GM18526 (cell line): ENCODE data around the gene C21orf58.

Experiments
- POLR2A ChIP-seq: IDR thresholded peaks from 3 replicates; pipeline ENCODE4 v1.6.1; 2011; ENCODE audit not compliant: insufficient read length; ENCODE audit errors: extremely low read depth

Gene C21orf58

GRCh38 chr21:46295996-46296752 is 27.5 kb downstream of the C21orf58 start:
- no peak for TF ChIP-seq POLR2A

GRCh38 chr21:46295177-46295770 is 28.4 kb downstream of the C21orf58 start:
- TF ChIP-seq POLR2A: no peak

DNA sequence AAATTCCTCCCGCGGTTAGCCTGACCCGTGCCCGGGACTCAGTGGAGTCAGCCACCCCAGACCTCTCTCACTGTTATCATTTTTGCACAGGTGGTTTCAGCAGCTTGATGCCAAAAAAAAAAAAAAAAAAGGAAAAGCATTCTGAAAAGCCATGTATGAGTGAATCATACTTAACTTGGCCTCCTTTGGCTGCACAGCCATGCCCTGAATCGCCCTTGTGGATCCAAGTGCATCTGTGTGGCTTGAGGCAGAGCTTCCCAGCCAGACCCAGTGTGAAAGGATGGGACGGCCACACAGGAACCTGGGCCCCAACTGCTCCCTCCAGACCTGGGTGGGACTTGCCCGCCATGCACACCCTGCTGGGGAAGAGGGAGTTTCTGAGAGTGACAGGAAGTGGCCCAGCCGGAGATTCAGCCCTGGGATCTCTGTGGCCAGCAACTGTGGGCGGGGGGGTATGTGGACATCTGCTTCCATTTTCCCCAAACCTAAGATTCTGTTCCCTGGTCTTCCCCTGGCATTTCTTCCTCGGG is 29.0 kb downstream of the C21orf58 start:
- no peak for TF ChIP-seq POLR2A

GRCh38 chr21:46291561-46291960 is 32.1 kb downstream of the C21orf58 start:
- no peak for TF ChIP-seq POLR2A

GRCh38 chr21:46289655-46290179 is 34.0 kb downstream of the C21orf58 start:
- no peak for TF ChIP-seq POLR2A

DNA sequence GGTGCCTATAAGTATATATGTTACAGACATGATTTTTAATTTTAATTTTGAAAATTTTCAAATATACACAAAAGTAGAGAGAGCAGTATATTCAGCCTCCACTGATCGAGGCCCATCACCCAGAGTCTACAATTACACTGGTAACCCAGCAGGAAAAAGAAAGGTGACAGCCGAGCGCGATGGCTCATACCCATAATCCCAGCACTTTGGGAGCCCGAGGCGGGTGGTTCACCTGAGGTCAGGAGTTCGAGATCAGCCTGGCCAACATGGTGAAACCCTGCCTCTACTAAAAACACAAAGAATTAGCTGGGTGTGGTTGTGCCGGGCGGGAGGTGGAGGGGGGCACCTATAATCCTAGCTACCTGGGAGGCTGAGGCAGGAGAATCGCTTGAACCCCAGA is 36.1 kb downstream of the C21orf58 start:
- no peak for TF ChIP-seq POLR2A

DNA sequence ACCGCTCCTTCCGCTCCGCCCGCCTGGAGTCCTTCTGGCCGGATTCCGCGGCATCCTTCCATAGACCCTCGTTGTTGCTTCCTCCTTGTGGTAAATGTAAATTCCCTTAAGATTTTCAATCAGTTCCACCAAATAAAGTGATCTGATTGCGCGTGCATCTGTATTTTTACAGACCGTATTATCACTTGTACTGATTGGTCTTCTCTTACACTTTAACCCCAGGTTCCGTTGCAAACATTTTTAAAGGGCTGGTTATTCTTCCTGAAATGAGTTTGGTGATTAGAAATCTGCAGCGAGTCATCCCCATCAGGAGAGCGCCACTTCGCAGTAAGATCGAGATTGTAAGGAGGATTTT is 37.0 kb downstream of the C21orf58 start:
- TF ChIP-seq POLR2A: no peak

DNA sequence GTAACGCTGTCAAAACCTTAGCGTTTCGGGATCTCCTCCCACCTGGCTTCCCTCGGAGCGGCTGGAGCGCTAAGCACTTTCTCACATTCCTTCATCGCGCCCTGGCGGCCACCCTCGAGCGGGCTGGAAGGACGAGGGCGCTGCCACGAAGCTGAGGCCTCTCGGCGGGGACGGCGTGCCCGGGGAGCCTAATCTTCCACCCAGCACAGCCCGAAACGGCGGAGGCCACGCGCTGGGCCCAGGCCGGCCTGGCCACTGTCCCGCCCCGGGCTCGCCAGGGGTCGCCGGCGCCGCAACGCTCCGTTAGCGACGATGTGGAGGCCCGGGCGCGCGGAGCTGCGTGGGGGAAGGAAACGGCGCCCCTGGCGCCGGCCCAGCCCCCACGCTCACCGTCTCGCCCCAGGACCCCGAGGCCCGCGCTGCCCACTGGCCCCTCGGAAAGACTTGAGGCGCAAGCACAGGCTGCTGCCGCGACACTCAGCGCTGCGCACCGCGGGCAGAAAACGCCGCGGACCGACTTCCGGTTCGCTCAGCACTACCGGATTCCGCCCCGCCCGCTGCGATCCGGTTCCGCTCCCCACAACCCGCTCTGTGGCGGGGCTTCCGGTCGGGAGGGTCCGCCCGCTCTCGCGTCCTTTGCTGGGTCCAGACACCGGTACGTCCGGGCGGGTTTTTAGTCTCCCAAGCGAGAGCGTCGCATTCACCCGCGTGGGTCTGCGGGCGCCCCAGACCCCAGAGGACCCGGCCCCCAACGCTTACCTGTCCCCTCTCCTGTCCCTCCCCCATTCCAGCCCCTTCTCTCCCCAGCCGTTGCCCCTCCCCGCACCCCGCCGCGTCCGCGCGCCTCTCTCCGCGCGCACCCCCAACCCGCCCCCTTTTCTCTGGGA is 37.7 kb downstream of the C21orf58 start, which contains the start of gene YBEY:
TSS of gene YBEY (plus strand) at position 582 of the 887 bp plus-strand sequence. CDS start 572 bp downstream, outside the sequence.
- TF ChIP-seq POLR2A: peak; percentile 81

DNA sequence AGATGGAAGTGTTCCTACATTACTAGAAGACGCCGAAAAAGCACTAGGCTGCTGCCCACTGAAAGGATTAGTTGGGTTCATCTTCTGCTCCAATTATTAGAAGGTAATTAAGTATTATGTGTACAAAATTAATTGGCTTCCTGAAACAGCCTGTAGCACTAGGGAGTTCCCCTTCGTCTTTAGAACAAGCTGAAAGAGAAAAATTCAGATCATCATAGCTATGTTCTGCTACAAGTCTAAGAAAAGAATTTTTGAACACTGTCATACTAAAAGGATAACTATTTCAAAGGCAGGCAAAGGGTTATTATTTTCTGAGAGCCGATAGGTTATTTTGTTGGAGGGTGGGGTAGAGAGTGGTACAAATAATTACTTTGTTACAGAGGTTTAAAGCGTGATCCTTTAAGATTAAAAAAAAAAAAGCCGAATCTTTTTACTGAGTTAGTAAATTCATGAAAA is 38.4 kb downstream of the C21orf58 start, which contains the start of gene MCM3AP:
TSS of gene MCM3AP (minus strand) at position 406 of the 456 bp plus-strand sequence. CDS start at position 81, 325 bp downstream.
- TF ChIP-seq POLR2A: no peak

GRCh38 chr21:46284733-46285132 is 38.9 kb downstream of the C21orf58 start:
- TF ChIP-seq POLR2A: no peak

DNA sequence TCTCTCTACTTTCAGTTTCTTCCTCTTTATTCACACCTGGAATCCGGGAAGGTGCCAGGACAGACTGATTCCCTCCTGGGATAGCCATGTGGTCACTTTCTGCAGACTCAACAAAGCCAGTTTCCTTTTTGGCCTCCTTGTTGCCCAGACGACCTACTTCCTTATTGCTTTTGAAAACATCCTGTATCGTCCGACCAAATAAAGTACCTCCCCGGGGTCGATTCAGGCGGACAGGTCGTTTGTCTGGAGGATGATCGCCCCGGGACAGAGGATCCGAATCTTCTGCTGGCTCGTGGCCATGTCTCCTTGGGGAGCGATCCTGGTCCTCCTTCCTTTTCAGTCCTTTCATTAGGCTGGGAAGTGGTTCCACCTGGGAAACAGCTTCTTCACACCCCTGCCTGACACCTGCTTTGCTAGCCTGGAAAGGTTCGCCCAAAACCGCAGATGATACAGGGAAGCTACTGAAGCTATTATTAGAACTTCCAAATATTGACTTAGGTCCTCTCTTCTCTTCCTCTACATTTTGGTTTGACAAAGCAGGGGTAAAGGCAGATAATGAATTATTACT is 39.5 kb downstream of the C21orf58 start:
- no peak for TF ChIP-seq POLR2A

GRCh38 chr21:46274797-46275390 is 48.8 kb downstream of the C21orf58 start:
- TF ChIP-seq POLR2A: no peak

- TF ChIP-seq POLR2A: no peak
Observed at GRCh38 chr21:46273341-46273740, 50.3 kb downstream of the C21orf58 start.

DNA sequence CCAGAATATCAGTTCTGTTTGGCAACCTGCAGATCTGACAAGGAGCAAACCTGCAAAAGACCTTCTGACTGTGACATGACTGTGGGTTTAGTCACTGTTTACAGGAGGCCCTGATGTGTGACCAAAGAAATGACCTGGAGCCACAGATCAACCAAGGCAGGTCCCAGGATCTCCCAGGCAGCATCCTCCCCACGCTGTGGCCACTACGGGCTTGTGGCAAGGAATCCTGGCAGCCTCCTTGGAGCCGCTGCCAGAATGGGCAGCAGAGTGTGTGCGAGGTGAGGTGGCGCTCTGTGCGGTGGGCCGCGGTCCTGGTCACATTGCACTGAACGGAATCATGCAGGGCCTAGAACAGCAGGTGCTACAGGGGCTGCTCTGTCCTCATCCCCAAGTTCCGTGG is 54.2 kb downstream of the C21orf58 start:
- TF ChIP-seq POLR2A: no peak
